Stimulated activated naive CD8-positive, alpha-beta T cell treated with anti-CD3 and anti-CD28 coated beads, Interleukin-15, amount 100 ng/mL, for 72 hours (primary cell): ENCODE measurements around the gene EZR.
"Not testable (repeated sequence)": the region's sequence is repeated elsewhere in the genome, so short reads cannot be mapped to it uniquely, and the experiment has no call there.

Experiments
- ATAC-seq: fragments of 150-1000 bp; cut with Tn5 transposase; 2 replicates; pipeline ENCODE4 v1.10.0; 2021; ENCODE audit warnings: mild to moderate bottlenecking, moderate library complexity
- DNase-seq, 2 donors: peaks; one replicate each; pipeline ENCODE4 v3.0.0; 2021 to 2022
- H3K27ac Mint-ChIP-seq, 2 donors: one replicate each; pipeline ENCODE4 v1.8.0; 2022; ENCODE audit warnings: mild to moderate bottlenecking in 2 of 2, mixed read lengths in 2 of 2, moderate library complexity in 2 of 2
- H3K27me3 Mint-ChIP-seq: one replicate; pipeline ENCODE4 v1.8.0; 2022; ENCODE audit warnings: mixed read lengths
- H3K4me1 Mint-ChIP-seq: one replicate; pipeline ENCODE4 v1.8.0; 2022; ENCODE audit warnings: mild to moderate bottlenecking, mixed read lengths
- H3K4me3 Mint-ChIP-seq, 2 donors: one replicate each; pipeline ENCODE4 v1.8.0; 2022; ENCODE audit warnings: mild to moderate bottlenecking in 2 of 2, mixed read lengths in 2 of 2, moderate library complexity in 1 of 2
- H3K9me3 Mint-ChIP-seq, 2 donors: one replicate each; pipeline ENCODE4 v1.8.0; 2022; ENCODE audit warnings: mixed read lengths in 2 of 2

Gene EZR

DNA sequence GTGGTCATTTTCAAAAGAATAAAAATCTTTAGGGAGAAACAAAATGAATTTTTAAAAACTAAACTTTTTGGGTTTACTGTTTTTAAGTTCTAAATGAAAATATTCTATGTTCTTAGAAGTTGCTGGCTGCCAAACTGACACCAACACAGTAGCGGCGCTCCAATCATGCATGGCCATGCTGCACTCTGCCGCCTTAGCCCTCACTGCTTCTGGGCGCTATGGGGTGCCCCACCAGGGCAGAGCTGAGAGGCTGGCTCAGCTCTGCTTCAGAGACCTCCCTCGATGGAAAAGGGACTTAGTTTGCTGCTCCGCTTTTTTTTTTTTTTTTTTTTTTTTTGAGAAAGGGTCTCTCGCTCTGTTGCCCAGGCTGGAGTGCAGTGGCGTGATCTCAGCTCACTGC is 20.9 kb downstream of the EZR start:
- no peaks in the 10 kb centered on the region for H3K9me3 Mint-ChIP-seq
- ATAC-seq (no peak), DNase-seq (no peak)
- H3K27ac Mint-ChIP-seq = no peak overlapping the region
- H3K27me3 Mint-ChIP-seq = no peaks in the 10 kb centered on the region
- H3K4me3 Mint-ChIP-seq = peak overlapping the region; percentile 52 to 66
- H3K4me1 Mint-ChIP-seq = peaks cover 96% of the 10 kb centered on the region

DNA sequence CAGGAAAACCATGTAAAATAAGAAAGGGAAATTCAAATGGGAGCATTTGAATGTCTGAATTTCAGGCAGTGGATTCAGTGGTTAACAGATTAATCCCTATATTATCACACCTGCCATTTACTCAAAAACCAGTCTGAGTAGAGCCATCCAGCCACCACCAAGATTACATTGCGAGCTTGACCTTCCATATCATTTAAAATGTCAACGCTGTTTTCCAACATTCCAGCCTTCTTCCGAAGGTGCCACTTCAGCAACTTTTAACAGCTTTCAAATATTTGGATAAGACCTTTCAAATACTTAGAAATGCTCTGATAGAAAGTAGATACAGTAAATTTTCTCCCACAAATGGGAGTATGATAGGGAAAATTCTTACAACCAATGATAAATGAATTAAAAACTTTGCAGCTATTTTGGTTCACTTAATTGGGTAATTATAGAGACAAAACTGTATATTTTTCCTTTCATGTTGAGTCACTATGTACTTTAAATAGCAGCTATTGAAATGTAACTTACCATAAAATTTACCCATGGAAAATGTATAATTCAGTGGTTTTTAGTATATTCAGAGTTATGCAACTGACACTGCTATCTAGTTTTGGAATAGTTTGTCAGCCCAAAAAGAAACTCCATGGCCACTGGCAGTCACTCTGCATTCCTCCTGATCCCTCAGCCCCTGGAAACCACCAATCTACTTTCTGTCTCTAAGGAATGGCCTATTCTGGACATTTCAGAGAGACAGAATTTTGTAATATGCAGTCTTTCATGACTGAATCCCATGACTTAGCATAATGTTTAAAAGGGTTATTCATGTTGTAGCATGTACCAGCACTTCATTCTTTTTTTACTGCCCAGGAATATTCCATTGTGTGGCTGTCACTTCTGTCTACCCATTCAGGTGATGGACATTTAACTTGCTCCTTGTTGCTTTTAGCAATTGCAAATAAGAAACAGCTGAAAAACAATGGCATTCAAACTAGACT is 21.5 kb downstream of the EZR start:
- Mint-ChIP-seq H3K4me3 (peak overlapping the region; percentile 52 to 66), H3K27ac (peak overlapping the region in 1 of 2 donors; percentile 6), H3K4me1 (peaks cover 96% of the 10 kb centered on the region), H3K9me3 (no peaks in the 10 kb centered on the region), H3K27me3 (no peaks in the 10 kb centered on the region)
- DNase-seq (no peak), ATAC-seq (peak; percentile 38)

DNA sequence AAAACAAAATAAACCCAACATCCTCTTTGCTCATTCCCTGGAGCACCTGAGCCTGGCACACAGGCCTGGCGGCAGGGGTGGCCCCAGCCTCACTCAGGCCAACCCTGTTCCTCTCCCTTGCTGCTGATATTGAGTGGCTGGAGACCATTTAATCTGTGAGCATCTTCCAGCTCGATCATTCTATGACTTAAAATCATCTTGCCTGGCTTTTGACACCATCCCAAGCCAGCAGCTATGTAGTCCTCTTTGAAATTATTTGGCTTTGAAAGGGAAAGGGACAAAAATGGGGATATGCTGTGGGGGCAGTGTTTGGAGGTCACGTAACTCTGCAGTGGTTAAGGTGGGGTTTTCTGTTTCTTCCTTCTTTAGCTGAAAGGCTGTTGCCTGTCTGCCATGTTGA is 22.8 kb downstream of the EZR start:
- H3K27ac Mint-ChIP-seq = peak overlapping the region in 1 of 2 donors; percentile 36
- DNase-seq = no peak
- H3K4me1 Mint-ChIP-seq = peaks cover 97% of the 10 kb centered on the region
- H3K4me3 Mint-ChIP-seq = no peak overlapping the region
- no peak for ATAC-seq
- no peaks in the 10 kb centered on the region for H3K9me3 Mint-ChIP-seq
- H3K27me3 Mint-ChIP-seq = no peaks in the 10 kb centered on the region

DNA sequence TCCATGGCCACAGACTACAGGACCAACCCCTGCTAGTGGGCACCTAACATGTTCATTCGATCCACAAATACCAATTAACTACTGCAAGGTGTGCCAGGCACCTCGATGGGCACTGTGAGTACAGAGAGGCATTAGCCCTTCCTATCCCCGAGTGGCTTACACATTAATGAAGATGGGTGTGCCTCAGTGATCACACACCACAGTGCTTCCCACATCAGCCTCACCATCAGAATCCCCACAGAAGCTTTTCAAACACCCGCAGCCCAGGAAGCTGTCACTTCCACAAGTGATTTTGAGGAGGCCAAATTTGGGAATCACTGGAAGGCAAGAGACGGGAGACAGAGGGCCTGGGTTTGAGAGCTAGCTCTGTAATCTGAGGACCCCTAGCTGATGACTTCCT is 23.7 kb downstream of the EZR start:
- Mint-ChIP-seq H3K27ac (no peak overlapping the region), H3K4me3 (no peak overlapping the region)
- no peak for DNase-seq

DNA sequence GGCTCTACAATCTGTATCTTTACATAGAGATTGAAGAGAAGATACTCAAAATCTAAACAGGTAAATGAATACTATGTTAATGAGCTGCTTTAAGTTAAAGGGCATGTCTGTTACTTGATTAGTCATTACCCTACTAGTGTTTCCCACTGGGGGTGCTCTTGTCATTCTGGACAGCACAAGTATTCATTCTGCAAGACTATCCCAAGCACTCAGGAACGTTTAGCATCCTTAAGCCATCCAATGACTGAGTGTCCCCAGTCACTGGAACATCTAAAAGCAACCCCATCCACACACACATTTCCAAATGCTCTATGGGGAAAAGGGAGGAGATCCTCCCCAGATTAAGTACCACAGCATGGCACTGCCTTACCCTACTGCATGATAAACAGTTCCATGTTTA is 25.7 kb downstream of the EZR start:
- DNase-seq (no peak), ATAC-seq (peak; percentile 77)
- no peak overlapping the region for H3K4me3 Mint-ChIP-seq
- no peaks in the 10 kb centered on the region for H3K9me3 Mint-ChIP-seq
- no peak overlapping the region for H3K27ac Mint-ChIP-seq
- peaks cover 95% of the 10 kb centered on the region for H3K4me1 Mint-ChIP-seq
- no peaks in the 10 kb centered on the region for H3K27me3 Mint-ChIP-seq

More for the DNA sequence above, 23.7 kb downstream of the EZR start:
- peaks cover 97% of the 10 kb centered on the region for H3K4me1 Mint-ChIP-seq
- no peaks in the 10 kb centered on the region for H3K27me3 Mint-ChIP-seq
- no peak for ATAC-seq
- H3K9me3 Mint-ChIP-seq = no peaks in the 10 kb centered on the region

DNA sequence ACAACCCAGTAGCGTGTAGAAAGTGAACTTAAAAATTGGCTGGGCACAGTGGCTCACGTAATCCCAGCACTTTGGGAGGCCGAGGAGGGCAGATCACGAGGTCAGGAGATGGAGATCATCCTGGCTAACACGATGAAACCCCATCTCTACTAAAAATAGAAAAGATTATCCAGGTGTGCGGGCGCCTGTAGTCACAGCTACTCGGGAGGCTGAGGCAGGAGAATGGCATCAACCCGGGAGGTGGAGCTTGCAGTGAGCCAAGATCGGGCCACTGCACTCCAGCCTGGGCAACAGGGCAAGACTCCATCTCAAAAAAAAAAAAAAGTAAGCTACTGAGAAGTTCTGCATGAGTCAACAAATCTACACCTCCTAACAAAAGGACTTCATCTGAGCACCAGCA is 26.7 kb downstream of the EZR start:
- Mint-ChIP-seq H3K27ac (peak overlapping the region; percentile 25 to 87), H3K4me1 (peaks cover 86% of the 10 kb centered on the region)
- not testable (repeated sequence) for DNase-seq, H3K27me3 Mint-ChIP-seq, H3K9me3 Mint-ChIP-seq, ATAC-seq, H3K4me3 Mint-ChIP-seq

DNA sequence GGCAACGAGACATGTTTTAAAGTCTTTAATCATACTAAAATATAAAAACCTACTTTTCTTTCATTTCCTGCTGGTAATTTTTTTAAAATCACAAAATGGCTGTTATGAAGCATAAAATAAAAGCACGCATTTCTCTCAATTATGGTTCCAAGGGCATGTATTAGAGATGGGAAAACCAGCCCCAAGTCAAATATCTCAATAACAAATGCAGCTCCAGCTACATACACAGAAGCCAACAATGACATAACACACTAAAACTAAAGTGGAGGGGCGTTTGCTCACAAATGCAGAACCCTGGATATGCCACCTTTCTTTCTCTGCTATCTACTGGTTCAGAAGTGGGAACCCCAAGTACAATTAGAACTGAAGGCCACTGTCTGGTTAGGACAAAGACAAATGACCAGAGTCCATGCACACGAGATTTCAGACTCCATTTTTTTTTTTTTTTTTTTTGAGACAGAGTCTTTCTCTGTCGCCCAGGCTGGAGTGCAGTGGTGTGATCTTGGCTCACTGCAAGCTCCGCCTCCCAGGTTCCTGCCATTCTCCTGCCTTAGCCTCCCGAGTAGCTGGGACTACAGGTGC is 27.8 kb downstream of the EZR start:
- Mint-ChIP-seq H3K9me3 (no peaks in the 10 kb centered on the region), H3K27me3 (no peaks in the 10 kb centered on the region), H3K27ac (peak overlapping the region in 1 of 2 donors; percentile 12), H3K4me3 (no peak overlapping the region), H3K4me1 (peaks cover 75% of the 10 kb centered on the region)
- ATAC-seq (no peak), DNase-seq (no peak)

DNA sequence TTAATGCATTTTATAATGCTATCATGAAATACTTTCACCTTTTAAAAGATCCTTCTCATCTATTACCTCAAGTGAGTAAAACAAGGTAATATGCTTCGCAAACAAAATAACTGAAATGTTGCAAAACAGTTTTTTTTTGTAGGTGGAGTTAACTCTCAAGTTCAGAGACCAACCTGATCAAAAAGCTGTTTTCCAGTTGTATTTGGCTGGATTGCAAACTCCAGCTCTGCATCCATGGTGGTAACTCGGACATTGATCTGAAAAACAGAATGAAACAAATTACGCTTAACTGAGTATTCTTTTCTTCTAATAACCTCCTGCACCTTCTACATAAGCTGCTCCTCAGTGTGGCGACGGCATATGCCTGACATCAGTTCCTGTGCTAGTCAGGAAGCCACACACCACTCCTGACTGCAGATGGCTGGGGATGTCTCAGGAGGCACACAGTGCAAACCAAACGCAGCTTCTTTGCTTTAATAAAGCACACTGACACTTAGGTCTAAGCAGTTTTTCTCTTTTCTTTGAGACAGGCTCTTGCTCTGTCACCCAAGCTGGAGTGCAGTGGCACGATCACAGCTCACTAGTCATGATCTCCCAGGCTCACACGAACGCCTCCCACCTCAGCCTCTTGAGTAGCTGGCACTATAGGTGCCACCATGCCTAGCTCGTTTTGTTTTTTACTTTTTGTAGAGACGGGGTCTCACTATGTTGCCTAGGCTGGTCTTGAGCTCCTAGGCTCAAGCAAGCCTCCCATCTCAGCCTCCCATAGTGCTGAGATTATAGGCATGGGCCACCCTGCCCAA is 29.9 kb downstream of the EZR start:
- peaks cover 56% of the 10 kb centered on the region for H3K4me1 Mint-ChIP-seq
- DNase-seq (peak in 1 of 2 donors; percentile 25), ATAC-seq (peak; percentile 93)
- H3K4me3 Mint-ChIP-seq = peak overlapping the region; percentile 42 to 76
- H3K27me3 Mint-ChIP-seq = no peaks in the 10 kb centered on the region
- peak overlapping the region; percentile 83 to 97 for H3K27ac Mint-ChIP-seq
- no peaks in the 10 kb centered on the region for H3K9me3 Mint-ChIP-seq

DNA sequence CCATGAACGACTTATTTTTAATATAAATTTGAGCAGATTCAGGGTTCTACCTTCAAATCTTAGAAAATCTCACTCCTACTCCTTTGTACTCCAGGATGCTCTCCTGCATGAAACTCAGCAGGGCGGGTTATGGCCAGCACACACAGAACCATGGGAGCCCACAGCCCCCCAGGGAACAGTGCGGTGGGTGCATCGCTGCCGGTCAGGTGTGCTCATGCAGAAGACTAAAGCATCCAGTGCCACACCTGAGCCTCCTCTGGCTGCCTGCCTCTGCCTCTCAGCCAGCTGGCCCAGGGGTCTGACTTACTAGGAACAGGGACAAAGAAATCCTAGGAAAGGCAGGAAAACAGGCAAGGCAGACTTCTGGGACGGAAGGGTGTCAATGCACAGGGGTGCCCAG is 31.8 kb downstream of the EZR start:
- Mint-ChIP-seq H3K27me3 (no peaks in the 10 kb centered on the region), H3K4me1 (peaks cover 38% of the 10 kb centered on the region), H3K9me3 (no peaks in the 10 kb centered on the region), H3K27ac (peak overlapping the region in 1 of 2 donors; percentile 25), H3K4me3 (no peak overlapping the region)
- DNase-seq = no peak
- no peak for ATAC-seq

DNA sequence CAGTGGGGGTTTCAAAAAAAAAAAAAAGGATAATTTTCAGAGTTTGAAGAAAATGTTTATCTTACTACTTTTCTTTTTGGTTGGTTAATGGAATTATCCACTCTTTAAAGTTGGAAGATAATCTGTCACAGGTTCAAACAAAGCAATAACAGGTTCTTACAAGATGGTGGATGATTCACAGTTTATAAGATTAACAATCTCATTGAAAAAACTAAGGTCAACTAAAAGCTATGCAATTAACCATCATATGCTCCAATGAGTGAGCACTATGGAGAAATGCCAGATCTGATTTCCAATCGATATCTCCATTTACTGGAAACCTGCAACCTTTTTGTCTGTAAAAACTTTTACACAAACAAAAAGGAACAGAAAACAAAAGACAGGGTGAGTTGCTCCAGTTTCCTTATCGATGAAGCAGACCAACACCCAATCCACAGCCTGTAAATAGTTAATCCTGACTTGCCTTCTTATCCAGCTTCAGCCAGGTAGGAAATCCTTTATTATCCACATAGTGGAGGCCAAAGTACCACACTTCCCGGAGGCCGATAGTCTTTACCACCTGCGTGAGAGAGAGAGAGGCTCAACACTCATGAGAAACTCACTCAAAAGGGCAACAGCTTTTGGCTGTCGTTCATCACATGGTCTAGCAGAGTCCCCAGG is 32.4 kb downstream of the EZR start:
- no peaks in the 10 kb centered on the region for H3K9me3 Mint-ChIP-seq
- no peak for ATAC-seq
- no peaks in the 10 kb centered on the region for H3K27me3 Mint-ChIP-seq
- DNase-seq = no peak
- peak overlapping the region in 1 of 2 donors; percentile 27 for H3K27ac Mint-ChIP-seq
- H3K4me1 Mint-ChIP-seq = peaks cover 37% of the 10 kb centered on the region
- H3K4me3 Mint-ChIP-seq = no peak overlapping the region

DNA sequence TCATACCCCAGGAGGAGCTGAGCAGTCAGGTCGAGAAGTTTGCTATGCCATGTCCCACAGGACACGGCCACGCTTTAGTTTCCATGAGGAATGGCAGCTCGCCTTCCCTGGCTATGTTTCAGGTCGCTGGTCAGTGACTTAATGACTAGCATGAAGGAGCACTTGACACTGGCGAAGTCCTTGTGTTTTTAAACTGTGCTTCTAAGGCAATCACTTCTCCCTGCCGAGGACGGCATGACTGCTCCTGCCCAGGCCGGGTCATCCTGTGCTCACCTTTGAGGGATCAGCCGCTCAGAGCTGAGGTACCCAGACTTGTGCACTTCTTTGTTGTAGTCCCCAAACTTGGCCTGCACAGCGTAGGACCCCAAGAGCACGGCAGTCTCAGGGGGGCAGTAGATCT is 34.1 kb downstream of the EZR start:
- no peak for ATAC-seq
- Mint-ChIP-seq H3K4me3 (no peak overlapping the region), H3K27ac (no peak overlapping the region), H3K27me3 (no peaks in the 10 kb centered on the region), H3K9me3 (no peaks in the 10 kb centered on the region), H3K4me1 (peaks cover 29% of the 10 kb centered on the region)
- no peak for DNase-seq

DNA sequence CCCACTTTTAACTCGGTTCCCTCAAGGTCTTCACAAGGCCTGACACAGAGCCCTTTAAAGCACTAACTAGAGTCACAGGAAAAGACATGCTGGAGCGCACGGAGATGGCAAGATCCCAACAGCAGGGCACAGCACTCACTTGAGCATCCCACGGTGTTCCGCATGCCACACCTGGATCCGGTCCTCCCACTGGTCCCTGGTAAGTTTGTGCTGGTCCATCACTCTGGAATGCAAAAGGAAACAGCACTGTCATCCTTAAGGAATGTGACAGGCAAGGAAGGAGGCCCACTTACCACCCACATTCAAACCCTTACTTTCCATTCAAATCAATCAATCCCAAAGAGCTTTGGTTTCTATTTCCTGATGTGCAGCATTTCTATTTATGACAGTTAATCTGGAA is 34.7 kb downstream of the EZR start:
- H3K27me3 Mint-ChIP-seq = no peaks in the 10 kb centered on the region
- H3K9me3 Mint-ChIP-seq = no peaks in the 10 kb centered on the region
- no peak for DNase-seq

DNA sequence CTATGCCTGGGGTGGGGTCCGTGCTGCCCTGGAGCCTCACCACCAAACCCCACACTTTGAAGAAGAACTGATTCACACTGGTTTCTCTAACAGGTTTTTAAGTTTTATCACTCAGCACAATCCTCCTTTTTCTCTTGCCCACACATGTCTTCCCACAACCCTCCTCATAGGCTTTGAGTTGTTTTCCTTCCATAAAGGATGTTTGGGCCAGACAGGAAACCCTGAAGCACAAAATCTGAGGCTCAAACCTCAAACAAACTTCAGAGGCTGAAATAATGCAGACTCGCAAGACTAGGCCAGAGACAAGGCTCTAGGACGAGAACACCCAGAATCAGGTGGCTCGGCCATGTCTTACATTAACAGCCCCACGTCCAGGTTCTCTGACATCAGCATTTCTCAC is 35.3 kb downstream of the EZR start:
- DNase-seq = no peak
- ATAC-seq = no peak
- Mint-ChIP-seq H3K9me3 (no peaks in the 10 kb centered on the region), H3K27me3 (no peaks in the 10 kb centered on the region), H3K4me3 (no peak overlapping the region), H3K4me1 (peaks cover 22% of the 10 kb centered on the region), H3K27ac (peak overlapping the region; percentile 12 to 58)

More for the DNA sequence above, 34.7 kb downstream of the EZR start:
- Mint-ChIP-seq H3K4me1 (peaks cover 24% of the 10 kb centered on the region), H3K27ac (no peak overlapping the region), H3K4me3 (no peak overlapping the region)
- ATAC-seq = no peak

DNA sequence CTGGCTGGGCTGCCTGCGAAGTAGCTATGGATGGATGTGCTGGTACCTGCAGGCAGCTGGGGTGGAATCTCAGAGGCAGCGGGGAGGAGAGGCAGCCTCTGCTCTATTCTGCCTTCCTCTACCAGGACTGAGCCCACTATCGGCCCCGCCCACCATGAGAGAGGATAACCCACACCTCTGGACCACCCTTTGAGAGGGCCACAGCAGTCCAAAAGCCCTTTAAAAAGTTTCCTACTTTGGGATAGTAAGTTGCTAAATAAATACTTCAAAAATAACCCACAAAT is 36.1 kb downstream of the EZR start:
- no peak for DNase-seq
- Mint-ChIP-seq H3K27ac (no peak overlapping the region), H3K4me1 (peaks cover 27% of the 10 kb centered on the region), H3K27me3 (no peaks in the 10 kb centered on the region), H3K4me3 (no peak overlapping the region), H3K9me3 (no peaks in the 10 kb centered on the region)
- ATAC-seq = no peak

DNA sequence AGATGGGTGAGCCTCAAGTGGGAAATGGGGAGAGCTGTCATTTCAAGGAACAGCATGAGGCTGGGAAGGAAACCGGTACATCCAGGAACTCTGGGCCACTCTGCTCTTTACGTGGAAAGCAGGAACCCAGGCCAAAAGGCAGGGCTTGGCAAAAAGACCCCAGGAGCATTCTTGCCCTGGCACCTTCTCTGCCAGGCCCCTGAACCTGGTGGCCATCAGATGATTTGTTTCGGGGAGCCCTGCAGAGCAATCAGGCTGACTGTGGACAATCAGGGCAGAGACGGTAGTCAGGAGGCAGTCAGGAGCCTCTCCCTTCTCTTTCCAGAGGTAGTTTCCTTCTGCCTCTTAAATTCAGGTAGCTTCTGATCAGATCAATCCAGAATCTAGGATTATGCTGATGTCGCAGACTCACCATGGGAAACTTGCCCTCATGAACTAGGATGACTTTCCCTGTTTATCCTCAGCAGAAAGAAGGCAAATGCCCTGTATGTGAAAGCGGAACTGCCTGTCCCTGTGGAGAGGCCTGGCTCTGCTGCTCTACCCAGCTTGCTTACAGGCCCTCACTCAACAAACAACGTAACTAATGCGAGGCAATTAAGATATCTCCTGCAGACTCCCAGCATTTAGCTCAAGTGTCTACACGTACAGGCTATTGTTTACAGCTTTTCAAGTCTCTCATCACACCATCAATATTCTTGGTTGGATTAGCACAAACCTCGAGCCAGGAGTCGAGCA is 36.6 kb downstream of the EZR start:
- Mint-ChIP-seq H3K4me1 (peaks cover 31% of the 10 kb centered on the region), H3K4me3 (no peak overlapping the region), H3K27me3 (no peaks in the 10 kb centered on the region), H3K27ac (peak overlapping the region in 1 of 2 donors; percentile 91), H3K9me3 (no peaks in the 10 kb centered on the region)
- ATAC-seq (no peak), DNase-seq (no peak)
